HCT116 (cell line): ENCODE data around the gene FOXO3.

Experiments used
- EZH2 ChIP-seq: fragments of 200-600 bp; sonication (generic); IDR thresholded peaks from 2 replicates; pipeline ENCODE4 v1.6.1; 2017; ENCODE audit warnings: antibody characterized with exemption, mixed run types
- POLR2A ChIP-seq: IDR thresholded peaks from 2 replicates; pipeline ENCODE4 v1.7.0; 2011; ENCODE audit warnings: borderline replicate concordance; ENCODE audit not compliant: insufficient read depth, insufficient read length; ENCODE audit errors: extremely low read depth
- REST ChIP-seq: IDR thresholded peaks from 2 replicates; pipeline ENCODE4 v1.6.1; 2012; ENCODE audit warnings: low read depth
- SRF ChIP-seq: IDR thresholded peaks from 2 replicates; pipeline ENCODE4 v1.6.1; 2012; ENCODE audit warnings: low read depth
- YY1 ChIP-seq: IDR thresholded peaks from 2 replicates; pipeline ENCODE4 v1.6.1; 2011; ENCODE audit warnings: low read length, low read depth, moderate library complexity, mild to moderate bottlenecking; ENCODE audit not compliant: insufficient replicate concordance; ENCODE audit errors: extremely low read depth
- TF ChIP-seq, protein P1 (sequence below), 3 experiments: fragments of 200-600 bp in 1 of 3; sonication (generic) in 1 of 3; IDR thresholded peaks in 2 of 3; conservative IDR thresholded peaks in 1 of 3; 2 replicates each; pipeline ENCODE4 v1.5.1; 2012 to 2017; ENCODE audit warnings: low read depth in 2 of 3, low read length in 2 of 3, antibody characterized with exemption in 1 of 3, borderline replicate concordance in 1 of 3, control low read depth in 1 of 3, mild to moderate bottlenecking in 1 of 3, mixed read lengths in 1 of 3, mixed run types in 1 of 3, moderate library complexity in 1 of 3; ENCODE audit not compliant: insufficient read depth in 1 of 3

DNA sequence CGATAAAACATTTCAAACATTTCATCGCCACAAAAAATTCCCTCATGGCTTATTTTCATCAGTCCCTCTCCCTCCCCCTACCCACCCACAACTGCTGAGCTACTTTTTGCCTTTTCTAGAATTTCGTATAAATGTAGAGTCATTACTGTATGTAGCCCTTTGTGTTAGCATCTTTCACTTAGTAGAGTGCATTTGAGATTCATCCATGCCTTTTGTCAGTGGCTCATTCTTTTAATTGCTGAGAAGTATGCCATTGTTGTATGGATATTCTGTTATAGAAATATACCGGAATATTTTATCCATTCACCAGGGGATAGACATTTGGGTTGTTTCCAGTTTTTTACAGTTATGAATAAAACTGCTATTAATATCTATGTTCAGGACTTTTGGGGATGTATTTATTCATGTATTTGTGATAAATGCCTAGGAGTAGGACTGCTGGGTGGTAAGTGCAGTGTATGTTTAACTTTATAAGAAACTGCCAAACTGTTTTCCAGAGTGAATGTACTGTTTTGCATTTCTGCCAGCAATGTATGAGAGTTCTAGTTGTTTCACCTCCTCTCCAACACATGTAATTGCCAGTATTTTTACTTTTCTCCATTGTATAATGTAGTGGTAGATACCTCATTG lies 50.4 kb downstream of the FOXO3 start:
- no peak for TF ChIP-seq REST
- no peak for TF ChIP-seq POLR2A
- TF ChIP-seq, protein P1, sequence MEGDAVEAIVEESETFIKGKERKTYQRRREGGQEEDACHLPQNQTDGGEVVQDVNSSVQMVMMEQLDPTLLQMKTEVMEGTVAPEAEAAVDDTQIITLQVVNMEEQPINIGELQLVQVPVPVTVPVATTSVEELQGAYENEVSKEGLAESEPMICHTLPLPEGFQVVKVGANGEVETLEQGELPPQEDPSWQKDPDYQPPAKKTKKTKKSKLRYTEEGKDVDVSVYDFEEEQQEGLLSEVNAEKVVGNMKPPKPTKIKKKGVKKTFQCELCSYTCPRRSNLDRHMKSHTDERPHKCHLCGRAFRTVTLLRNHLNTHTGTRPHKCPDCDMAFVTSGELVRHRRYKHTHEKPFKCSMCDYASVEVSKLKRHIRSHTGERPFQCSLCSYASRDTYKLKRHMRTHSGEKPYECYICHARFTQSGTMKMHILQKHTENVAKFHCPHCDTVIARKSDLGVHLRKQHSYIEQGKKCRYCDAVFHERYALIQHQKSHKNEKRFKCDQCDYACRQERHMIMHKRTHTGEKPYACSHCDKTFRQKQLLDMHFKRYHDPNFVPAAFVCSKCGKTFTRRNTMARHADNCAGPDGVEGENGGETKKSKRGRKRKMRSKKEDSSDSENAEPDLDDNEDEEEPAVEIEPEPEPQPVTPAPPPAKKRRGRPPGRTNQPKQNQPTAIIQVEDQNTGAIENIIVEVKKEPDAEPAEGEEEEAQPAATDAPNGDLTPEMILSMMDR (IDR thresholded peaks at IDR 0.05 in 2 of 3, conservative IDR thresholded peaks at IDR 0.05 in 1 of 3; ENCODE audit: borderline replicate concordance in 1 of 3, insufficient read depth in 1 of 3, low read depth in 2 of 3, low read length in 2 of 3), result no peak
- TF ChIP-seq EZH2, result no peak
- TF ChIP-seq SRF, result no peak
- no peak for TF ChIP-seq YY1
